GM12892 (cell line): ENCODE results near the gene RPGRIP1L.

Source experiments
- DNase-seq: peaks from one replicate; pipeline ENCODE4 v3.0.0; 2011; ENCODE audit not compliant: insufficient read length
- FAIRE-seq: peaks from 2 replicates; lab custom pipeline; 2011; peaks lifted over from hg19 to GRCh38; lab: Jason Lieb, UNC
- POLR2A ChIP-seq: IDR thresholded peaks from 2 replicates; pipeline ENCODE4 v1.6.1; 2011; ENCODE audit warnings: low read depth, low read length, control low read depth
- POLR2AphosphoS5 ChIP-seq: IDR thresholded peaks from 2 replicates; pipeline ENCODE4 v1.6.1; 2011; ENCODE audit warnings: low read depth, low read length, control low read depth
- TAF1 ChIP-seq: IDR thresholded peaks from 2 replicates; pipeline ENCODE4 v1.6.1; 2011; ENCODE audit warnings: low read depth, mild to moderate bottlenecking, control low read depth, low read length, borderline replicate concordance

Gene RPGRIP1L

DNA sequence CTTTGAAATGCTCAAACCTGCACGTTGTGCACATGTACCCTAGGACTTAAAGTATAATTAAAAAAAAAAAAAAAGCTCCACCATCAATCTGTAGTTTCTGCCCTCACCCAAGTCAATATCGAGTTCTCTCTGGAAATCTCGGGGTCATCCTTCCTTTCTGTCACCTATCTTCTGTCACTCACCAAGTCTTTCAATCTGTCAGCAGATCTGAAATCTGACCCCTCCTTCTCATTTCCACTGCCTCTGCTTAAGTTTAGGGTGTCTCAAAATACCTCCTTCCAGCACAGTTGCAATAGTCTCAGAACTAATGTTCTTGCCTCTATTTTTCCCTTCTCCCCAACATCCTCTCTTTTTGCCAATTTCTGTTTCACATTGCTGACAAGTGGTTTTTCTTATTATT, 32.6 kb upstream of the RPGRIP1L start:
- FAIRE-seq = no peak
- TF ChIP-seq POLR2A (no peak), TAF1 (no peak), POLR2AphosphoS5 (no peak)

DNA sequence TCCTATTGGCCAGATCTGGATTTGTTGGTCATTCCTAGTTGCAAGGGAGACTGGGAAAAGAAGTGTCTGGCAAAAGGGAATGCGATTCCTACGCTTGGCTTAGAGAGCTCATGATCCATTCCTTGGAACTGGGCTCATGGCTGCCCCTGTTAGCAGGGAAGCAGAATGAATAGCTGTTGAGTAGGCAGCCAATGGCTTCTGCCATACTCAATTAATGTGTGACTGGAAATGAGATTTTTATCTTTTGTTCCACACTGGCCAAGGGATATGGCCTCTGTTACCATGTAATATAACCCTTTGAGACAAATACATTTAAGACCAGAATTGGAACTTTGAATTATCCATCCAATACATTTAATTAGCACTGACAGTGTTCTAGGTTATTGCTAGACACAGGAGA, 31.2 kb upstream of the RPGRIP1L start:
- FAIRE-seq (no peak), DNase-seq (no peak)
- TF ChIP-seq POLR2AphosphoS5 (no peak), POLR2A (no peak), TAF1 (no peak)

More for the DNA sequence above, 32.6 kb upstream of the RPGRIP1L start:
- no peak for DNase-seq

DNA sequence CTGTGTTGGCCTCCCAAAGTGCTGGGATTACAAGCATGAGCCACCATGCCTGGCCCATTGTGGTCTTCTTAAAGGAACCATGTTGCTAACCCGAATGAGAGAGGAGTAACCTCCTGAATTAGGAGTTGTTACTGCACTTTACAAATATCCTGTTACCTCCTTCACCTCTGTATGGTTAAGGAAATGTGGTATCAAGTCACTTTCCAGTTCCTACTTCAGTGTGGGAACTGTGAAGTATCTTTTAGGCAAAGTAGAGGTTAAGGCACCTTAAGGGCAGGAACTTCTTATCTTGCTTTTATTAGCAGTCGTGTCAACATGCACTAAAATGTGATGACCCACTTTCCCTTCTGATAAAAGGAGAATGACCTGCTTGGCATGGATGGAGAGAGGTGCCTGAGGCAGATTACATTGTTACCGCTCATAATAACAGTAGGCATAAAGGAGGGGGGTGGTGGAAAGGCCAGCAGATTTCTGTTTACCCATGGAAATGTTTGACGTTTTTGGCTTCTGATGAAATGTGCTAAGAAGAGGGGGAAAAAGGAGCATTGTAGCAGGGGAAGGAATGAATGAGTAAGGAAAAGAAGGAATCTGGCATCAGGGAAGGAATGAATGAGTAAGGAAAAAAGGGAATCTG, 28.8 kb upstream of the RPGRIP1L start:
- DNase-seq = no peak
- TF ChIP-seq POLR2AphosphoS5 (no peak), TAF1 (no peak), POLR2A (no peak)
- no peak for FAIRE-seq

DNA sequence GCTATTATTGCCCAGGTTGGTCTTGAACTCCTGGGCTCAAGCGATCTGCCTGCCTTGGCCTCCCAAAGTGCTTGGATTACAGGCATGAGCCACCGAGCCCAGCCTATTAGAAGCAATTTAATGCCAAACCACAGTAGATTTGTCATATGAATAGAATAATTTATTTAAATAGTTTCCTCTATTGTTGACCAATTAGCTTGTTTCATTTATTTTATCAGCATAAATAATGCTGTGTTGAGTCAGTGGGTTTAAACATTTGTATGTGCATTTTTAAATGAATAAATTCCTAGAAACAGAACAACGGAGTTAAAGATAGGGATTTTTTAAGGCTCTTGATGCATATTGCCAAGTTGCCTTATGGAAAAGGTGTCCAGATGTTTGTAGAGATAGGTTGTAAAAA, 27.0 kb upstream of the RPGRIP1L start:
- FAIRE-seq = no peak

DNA sequence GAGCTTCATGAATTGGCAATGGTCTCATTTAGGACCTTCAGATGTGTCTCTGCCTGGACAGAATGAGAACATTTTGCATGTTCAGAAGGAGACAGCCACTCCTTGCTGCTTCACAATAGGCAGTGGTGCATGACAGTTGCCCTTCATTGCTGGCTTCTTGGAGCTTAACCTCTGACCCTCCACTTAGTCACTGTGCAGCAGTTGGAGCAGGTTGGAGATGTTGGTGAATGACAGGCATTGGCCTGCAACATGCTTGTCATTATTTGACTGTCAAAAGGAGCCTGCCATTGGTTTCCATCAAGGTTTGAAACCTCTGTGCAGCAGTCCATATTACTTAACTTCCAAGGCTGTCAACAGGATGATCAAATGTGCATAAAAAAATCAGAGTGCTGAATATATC, 23.0 kb upstream of the RPGRIP1L start:
- TF ChIP-seq TAF1 (no peak), POLR2AphosphoS5 (no peak), POLR2A (no peak)
- FAIRE-seq = no peak
- DNase-seq = no peak

More for the DNA sequence above, 27.0 kb upstream of the RPGRIP1L start:
- TF ChIP-seq TAF1 = no peak
- TF ChIP-seq POLR2AphosphoS5 = no peak
- TF ChIP-seq POLR2A = no peak
- no peak for DNase-seq

DNA sequence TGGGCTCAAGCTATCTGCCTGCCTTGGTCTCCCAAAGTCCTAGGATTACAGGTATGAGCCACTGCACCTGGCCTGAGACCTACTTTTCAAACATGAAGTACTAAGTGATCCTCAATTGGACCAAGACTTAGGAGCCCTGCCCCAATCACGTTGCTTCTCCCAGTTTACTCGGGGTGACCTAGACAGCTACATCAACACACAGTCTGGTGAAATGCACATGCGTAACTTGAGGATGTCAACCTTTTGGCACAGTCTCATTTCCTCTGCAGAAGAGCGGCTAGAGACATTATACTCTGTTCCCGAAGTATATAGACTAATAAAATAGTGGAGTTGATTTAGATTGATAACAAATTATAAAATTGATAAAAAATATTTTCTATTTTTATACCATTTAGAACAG, 17.4 kb upstream of the RPGRIP1L start:
- FAIRE-seq = no peak
- TF ChIP-seq POLR2AphosphoS5 (no peak), POLR2A (no peak), TAF1 (no peak)
- DNase-seq = no peak

DNA sequence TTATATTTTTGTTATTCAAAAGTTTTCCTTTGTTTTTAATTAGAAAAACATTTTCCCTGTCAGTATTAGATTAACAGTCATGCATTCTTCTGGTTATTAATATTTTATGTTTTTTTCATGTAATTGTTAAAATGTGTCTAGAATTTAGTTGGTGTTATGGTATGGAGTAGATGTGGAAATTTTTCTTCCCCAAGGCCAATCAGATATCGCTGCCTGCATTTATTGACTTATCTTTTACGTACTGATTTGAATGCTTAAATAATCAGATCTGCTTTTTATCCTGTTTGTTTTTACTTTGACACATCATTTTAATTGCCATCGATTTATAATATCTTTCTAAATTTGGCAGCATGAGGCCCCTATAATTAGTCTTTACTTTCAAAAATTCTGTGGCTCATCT, 13.9 kb upstream of the RPGRIP1L start:
- no peak for FAIRE-seq
- DNase-seq = no peak
- no peak for TF ChIP-seq POLR2A
- no peak for TF ChIP-seq TAF1
- TF ChIP-seq POLR2AphosphoS5 = no peak

DNA sequence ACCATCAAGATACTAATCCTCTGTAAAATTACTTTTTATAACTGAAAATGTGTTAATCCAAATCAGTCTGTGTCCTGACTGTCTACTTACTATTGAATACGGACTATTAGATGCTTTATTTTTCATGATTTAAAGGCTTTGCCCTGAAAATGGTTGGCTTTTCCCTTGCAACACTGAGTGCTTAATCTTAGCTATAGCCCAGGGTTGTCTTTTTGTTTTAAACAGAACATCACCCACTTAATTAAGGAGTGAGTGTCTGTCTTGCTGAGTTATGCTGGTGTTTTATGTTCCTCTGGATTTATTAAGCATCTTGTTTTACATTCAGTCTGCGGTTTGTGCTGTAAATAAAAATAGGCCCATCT, 11.3 kb upstream of the RPGRIP1L start:
- FAIRE-seq = no peak
- no peak for DNase-seq
- TF ChIP-seq TAF1 = no peak
- TF ChIP-seq POLR2A = no peak
- no peak for TF ChIP-seq POLR2AphosphoS5

DNA sequence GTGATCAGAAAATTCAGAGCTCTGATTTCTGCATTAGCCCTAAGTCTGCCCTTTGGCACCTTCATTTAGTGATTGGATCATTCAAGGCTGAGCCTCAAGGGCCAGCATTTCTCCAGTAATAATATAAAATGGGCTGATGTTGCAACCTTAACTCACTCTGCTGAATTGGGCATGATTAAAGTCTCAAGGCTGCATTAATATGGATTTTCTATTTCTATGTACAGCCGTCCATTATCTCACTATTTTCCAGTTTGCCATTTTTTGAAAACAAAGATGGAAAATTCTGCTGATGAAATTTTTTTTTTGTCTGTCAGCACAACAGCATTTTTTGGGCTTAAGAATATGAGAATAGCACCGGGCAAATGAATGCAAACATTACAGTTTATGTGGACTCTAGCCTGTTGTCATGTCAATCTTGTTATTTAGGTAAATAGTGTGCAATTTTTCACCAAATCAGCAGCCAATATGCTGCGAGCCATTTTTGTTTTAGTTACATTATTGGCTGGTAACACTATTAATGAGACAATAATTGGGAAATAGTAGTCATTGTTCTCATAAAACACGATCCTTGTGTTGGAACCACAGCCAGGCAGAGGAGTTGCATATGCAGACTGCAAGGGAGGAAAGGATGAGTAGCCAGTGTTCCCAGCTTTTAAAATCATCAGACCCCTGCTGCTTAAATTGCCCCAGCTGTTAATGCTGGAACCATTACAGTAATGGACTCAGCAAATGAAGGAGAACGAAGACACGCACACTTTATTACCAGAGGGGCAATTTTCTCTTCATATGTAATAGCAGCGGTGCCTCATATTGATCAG, 10.8 kb upstream of the RPGRIP1L start:
- TF ChIP-seq TAF1 (no peak), POLR2A (no peak), POLR2AphosphoS5 (no peak)
- DNase-seq = no peak
- FAIRE-seq = no peak

DNA sequence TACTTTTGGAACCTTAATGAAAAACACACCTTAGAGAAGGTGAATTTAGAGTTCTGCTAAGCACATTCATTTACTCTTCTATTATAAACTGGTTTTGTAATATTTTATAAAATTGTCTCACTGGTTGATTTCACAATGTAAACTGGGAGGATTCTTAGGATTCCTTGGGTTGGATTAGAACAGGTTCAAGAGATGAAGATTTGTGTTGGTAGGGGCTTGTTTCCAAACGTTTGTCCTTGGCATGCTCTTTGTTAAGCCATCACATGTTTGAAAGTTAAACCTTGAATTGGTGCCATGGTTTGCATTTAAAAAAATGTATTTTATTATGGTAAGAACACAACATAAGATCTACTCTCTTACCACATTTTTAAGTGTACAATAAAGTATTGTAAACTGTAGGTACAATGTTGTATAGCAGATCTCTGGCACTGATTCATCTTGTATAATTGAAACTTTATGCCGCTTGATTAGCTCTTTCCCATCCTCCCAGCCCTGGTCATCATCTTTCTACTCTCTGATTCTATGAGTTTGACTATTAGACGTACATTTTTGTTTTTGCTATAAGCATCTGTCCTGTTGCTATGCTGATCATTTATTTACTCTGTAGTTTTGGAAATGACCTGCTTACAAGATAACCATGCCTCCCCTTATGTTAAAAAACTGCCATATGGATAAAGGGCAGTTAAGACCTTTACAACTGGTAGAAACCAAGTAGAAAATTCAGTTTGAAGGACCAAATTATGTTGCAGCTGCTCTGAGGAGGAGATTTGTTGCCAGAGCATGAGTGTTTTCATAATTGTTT, 9.9 kb upstream of the RPGRIP1L start:
- TF ChIP-seq POLR2AphosphoS5 (no peak), POLR2A (no peak), TAF1 (no peak)
- FAIRE-seq (no peak), DNase-seq (no peak)

DNA sequence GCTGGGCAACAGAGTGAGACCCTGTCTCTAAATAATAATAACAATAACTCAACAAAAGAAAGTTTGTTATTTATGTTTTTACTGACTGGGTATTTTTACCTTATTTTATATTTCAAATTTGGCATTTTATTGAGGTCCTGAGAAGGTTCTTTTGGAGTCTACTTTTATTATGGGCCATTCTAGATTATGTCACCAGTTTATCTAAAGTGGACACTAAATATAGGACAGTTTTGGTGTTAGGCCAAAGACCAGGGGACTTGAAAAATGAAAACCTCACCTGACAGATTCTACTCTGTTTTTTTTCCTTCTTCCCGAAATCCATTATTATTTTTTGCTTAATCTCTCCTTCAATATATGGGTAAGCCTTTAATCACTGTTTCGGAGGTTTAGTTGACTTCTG, 8.4 kb upstream of the RPGRIP1L start:
- no peak for TF ChIP-seq POLR2AphosphoS5
- no peak for TF ChIP-seq TAF1
- no peak for TF ChIP-seq POLR2A
- DNase-seq (no peak), FAIRE-seq (no peak)
